Measurements from ENCODE around the gene MAGEL2. TPM values are rescaled to one million over a fixed set of nuclear protein-coding genes. Genes with fewer than 3 reads are reported as not detected.

The MAGEL2 gene
- polyA plus RNA-seq = 7.4 and 10.4 TPM in 2 replicates
- polyA minus RNA-seq = 15.8 and 19.7 TPM in 2 replicates

GRCh38 chr15:23647421-23648370 is at the start of gene MAGEL2:
MAGEL2 (minus strand) TSS chr15:23647867; CDS start chr15:23647742, 125 bp downstream.
- Histone ChIP-seq H3F3A (ENCODE audit: insufficient read depth, low read length, poor library complexity, severe bottlenecking) (no peaks in the 10 kb centered on the region), H3K9ac (ENCODE audit: low read length) (peak within 1 kb of the TSS; percentile 89), H4K20me1 (ENCODE audit: insufficient read depth) (no peaks in the 10 kb centered on the region), H3K9me2 (ENCODE audit: insufficient read depth, low read length) (no peaks in the 10 kb centered on the region), H3K79me2 (replicated peaks; ENCODE audit: insufficient read depth, low read length) (peaks cover 11% of the 10 kb centered on the region), H3K9me3 (ENCODE audit: low read length) (no peaks in the 10 kb centered on the region), H3K27me3 (ENCODE audit: insufficient read depth, low read depth, low read length) (no peaks in the 10 kb centered on the region), H3K4me2 (ENCODE audit: low read length) (peak within 1 kb of the TSS; percentile 74), H3K4me3 (ENCODE audit: low read length) (peak within 1 kb of the TSS; percentile 83), H3K36me3 (ENCODE audit: insufficient read depth, low read length) (no peaks in the 10 kb centered on the region), H3K27ac (ENCODE audit: low read length) (peak within 1 kb of the TSS; percentile 82), H2AFZ (ENCODE audit: low read depth, low read length) (peak within 1 kb of the TSS; percentile 24)
- TF ChIP-seq EP300 (conservative IDR thresholded peaks at IDR 0.05; ENCODE audit: poor library complexity, severe bottlenecking) (no peak), REST (IDR thresholded peaks at IDR 0.05; ENCODE audit: borderline replicate concordance) (peak; percentile 89), CTCF (IDR thresholded peaks at IDR 0.05; ENCODE audit: poor library complexity, severe bottlenecking) (no peak), RAD21 (conservative IDR thresholded peaks at IDR 0.05) (peak; percentile 35), EZH2 (IDR thresholded peaks at IDR 0.05; ENCODE audit: borderline replicate concordance, insufficient read depth, low read length, poor library complexity, severe bottlenecking) (no peak), TAF1 (IDR thresholded peaks at IDR 0.05; ENCODE audit: low read depth) (peak; percentile 96), POLR2AphosphoS5 (IDR thresholded peaks at IDR 0.05) (peak; percentile 93), MXI1 (conservative IDR thresholded peaks at IDR 0.05; ENCODE audit: poor library complexity, severe bottlenecking) (no peak), SMC3 (conservative IDR thresholded peaks at IDR 0.05; ENCODE audit: poor library complexity) (no peak)

GRCh38 chr15:23695282-23695681 is 47.6 kb upstream of the MAGEL2 start:
- no peaks in the 10 kb centered on the region for H3K9me3 ChIP-seq (ENCODE audit: low read length)
- TF ChIP-seq POLR2AphosphoS5 (IDR thresholded peaks at IDR 0.05) (no peak), REST (IDR thresholded peaks at IDR 0.05; ENCODE audit: borderline replicate concordance) (no peak), MXI1 (conservative IDR thresholded peaks at IDR 0.05; ENCODE audit: poor library complexity, severe bottlenecking) (no peak), EP300 (conservative IDR thresholded peaks at IDR 0.05; ENCODE audit: poor library complexity, severe bottlenecking) (no peak), SMC3 (conservative IDR thresholded peaks at IDR 0.05; ENCODE audit: poor library complexity) (no peak), RAD21 (conservative IDR thresholded peaks at IDR 0.05) (no peak), CTCF (IDR thresholded peaks at IDR 0.05; ENCODE audit: poor library complexity, severe bottlenecking) (no peak), EZH2 (IDR thresholded peaks at IDR 0.05; ENCODE audit: borderline replicate concordance, insufficient read depth, low read length, poor library complexity, severe bottlenecking) (no peak), TAF1 (IDR thresholded peaks at IDR 0.05; ENCODE audit: low read depth) (no peak)
- no peak overlapping the region for H3K4me2 ChIP-seq (ENCODE audit: low read length)
- no peaks in the 10 kb centered on the region for H3F3A ChIP-seq (ENCODE audit: insufficient read depth, low read length, poor library complexity, severe bottlenecking)
- no peaks in the 10 kb centered on the region for H3K79me2 ChIP-seq (replicated peaks; ENCODE audit: insufficient read depth, low read length)
- no peaks in the 10 kb centered on the region for H4K20me1 ChIP-seq (ENCODE audit: insufficient read depth)
- no peaks in the 10 kb centered on the region for H3K9me2 ChIP-seq (ENCODE audit: insufficient read depth, low read length)
- no peaks in the 10 kb centered on the region for H3K27me3 ChIP-seq (ENCODE audit: insufficient read depth, low read depth, low read length)
- H3K27ac ChIP-seq (ENCODE audit: low read length) = no peak overlapping the region
- H2AFZ ChIP-seq (ENCODE audit: low read depth, low read length) = no peak overlapping the region
- H3K9ac ChIP-seq (ENCODE audit: low read length) = no peak overlapping the region
- H3K36me3 ChIP-seq (ENCODE audit: insufficient read depth, low read length) = no peaks in the 10 kb centered on the region
- H3K4me3 ChIP-seq (ENCODE audit: low read length) = no peak overlapping the region

Measured in neural cell (in vitro differentiated cells).